Activated CD8-positive, alpha-beta T cell treated with anti-CD3 and anti-CD28 coated beads, Interleukin-2, amount 10 ng/mL, durations not matched to agents 7 days and 5 days (primary cell): ENCODE results near the gene USH1G. TPM values are rescaled to one million over a fixed set of nuclear protein-coding genes. Genes with fewer than 3 reads are reported as not detected.
"Not testable (repeated sequence)": the region's sequence is repeated elsewhere in the genome, so short reads cannot be mapped to it uniquely, and the experiment has no call there.

ENCODE experiments used
- ATAC-seq: fragments of 150-1000 bp; cut with Tn5 transposase; one replicate; pipeline ENCODE4 v1.10.0; 2021; ENCODE audit warnings: moderate library complexity
- CTCF ChIA-PET: fragments of 350-600 bp; sonication (Branson Sonifier 250); formaldehyde crosslinking; loops from one replicate; lab custom pipeline; 2021; ENCODE audit warnings: antibody characterized with exemption; lab: Charles Lee
- POLR2A ChIA-PET: fragments of 350-600 bp; sonication (Branson Sonifier 250); formaldehyde crosslinking; loops from one replicate; lab custom pipeline; 2021; ENCODE audit warnings: antibody characterized with exemption; lab: Charles Lee
- DNase-seq: peaks from one replicate; pipeline ENCODE4 v3.0.0-alpha.2; 2020
- H3K27ac Mint-ChIP-seq: one replicate; pipeline ENCODE4 v1.8.0; 2021; ENCODE audit warnings: mild to moderate bottlenecking, mixed read lengths
- H3K27me3 Mint-ChIP-seq: one replicate; pipeline ENCODE4 v1.8.0; 2021; ENCODE audit warnings: low read depth, mixed read lengths
- H3K36me3 Mint-ChIP-seq: one replicate; pipeline ENCODE4 v1.8.0; 2021; ENCODE audit warnings: low read depth, mixed read lengths
- H3K4me1 Mint-ChIP-seq: one replicate; pipeline ENCODE4 v1.8.0; 2021; ENCODE audit warnings: low read depth, mixed read lengths
- H3K4me3 Mint-ChIP-seq: one replicate; pipeline ENCODE4 v1.8.0; 2021; ENCODE audit warnings: mild to moderate bottlenecking, mixed read lengths
- H3K9me3 Mint-ChIP-seq: one replicate; pipeline ENCODE4 v1.8.0; 2022; ENCODE audit warnings: mixed read lengths; ENCODE audit not compliant: insufficient read depth
- total RNA-seq, 2 experiments: library from RNA; stranded (reverse); gene quantifications; one replicate each; pipeline ENCODE4 v1.2.3, GENCODE V29; 2021

The USH1G gene
- total RNA-seq, 2 experiments from 2014 or later: not detected

DNA sequence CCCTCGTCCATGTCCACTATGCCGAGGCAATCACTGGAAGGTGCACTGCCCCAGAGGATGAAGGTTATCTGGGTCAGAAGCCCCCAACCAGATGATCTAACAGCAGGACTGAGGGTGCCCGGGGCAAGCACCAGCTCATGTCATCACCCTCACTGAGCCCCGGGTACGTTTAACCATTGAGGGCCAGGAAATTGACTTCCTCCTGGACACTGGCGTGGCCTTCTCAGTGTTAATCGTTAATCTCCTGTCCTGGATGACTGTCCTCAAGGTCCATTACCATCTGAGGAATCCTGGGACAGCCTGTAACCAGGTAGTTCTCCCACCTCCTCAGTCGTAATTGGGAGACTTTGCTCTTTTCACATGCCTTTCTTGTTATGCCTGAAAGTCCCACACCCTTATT, 11.6 kb downstream of the USH1G start:
- H3K9me3 Mint-ChIP-seq, H3K4me3 Mint-ChIP-seq, DNase-seq, ATAC-seq, POLR2A ChIA-PET, H3K27ac Mint-ChIP-seq, H3K4me1 Mint-ChIP-seq, H3K36me3 Mint-ChIP-seq, H3K27me3 Mint-ChIP-seq, CTCF ChIA-PET: not testable (repeated sequence)

DNA sequence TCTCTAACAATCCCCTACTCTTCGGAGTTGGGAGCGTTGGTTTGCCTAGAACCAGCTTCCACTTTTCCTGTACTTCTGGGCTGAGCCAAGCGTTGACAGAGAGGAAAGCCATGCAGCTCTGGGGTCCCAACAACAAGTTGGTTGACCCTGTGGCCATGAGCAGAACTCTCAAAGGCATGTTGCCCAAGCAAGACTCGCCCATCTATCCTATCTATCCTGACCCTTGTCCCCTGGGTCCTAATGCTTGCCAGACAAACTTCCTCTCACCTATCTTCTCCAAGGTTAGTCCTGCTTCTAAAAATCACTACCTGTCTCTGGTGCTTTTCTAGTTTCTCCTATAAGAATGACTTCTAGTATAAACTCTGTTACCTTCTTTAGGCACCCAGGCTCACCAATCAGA, 14.0 kb downstream of the USH1G start:
- H3K36me3 Mint-ChIP-seq, ATAC-seq, H3K9me3 Mint-ChIP-seq, DNase-seq, H3K4me3 Mint-ChIP-seq, H3K27ac Mint-ChIP-seq, H3K4me1 Mint-ChIP-seq, CTCF ChIA-PET, H3K27me3 Mint-ChIP-seq, POLR2A ChIA-PET: not testable (repeated sequence)

DNA sequence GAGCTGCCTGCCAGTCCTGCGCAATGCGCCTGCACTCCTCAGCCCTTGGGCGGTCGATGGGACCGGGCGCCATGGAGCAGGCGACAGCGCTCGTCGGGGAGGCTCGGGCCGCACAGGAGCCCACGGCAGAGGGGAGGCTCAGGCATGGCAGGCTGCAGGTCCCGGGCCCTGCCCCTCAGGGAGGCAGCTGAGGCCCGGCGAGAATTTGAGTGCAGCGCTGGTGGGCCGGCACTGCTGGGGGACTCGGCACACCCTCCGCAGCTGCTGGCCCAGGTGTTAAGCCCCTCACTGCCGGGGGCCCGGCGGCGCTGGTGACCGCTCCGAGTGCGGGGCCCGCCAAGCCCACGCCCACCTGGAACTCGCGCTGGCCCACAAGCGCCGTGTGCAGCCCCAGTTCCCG, 16.0 kb downstream of the USH1G start:
- ATAC-seq: no peak
- no peak overlapping the region for H3K27ac Mint-ChIP-seq
- CTCF ChIA-PET: interaction anchor here (1.6 kb wide), 1 partner anchor 16 kb away, joined by 6 read pairs; the partner anchor contains the start of genes OTOP2 and USH1G
- H3K27me3 Mint-ChIP-seq: peaks cover 7% of the 10 kb centered on the region
- no peaks in the 10 kb centered on the region for H3K9me3 Mint-ChIP-seq
- no peaks in the 10 kb centered on the region for H3K36me3 Mint-ChIP-seq
- no peak overlapping the region for H3K4me3 Mint-ChIP-seq
- H3K4me1 Mint-ChIP-seq: no peaks in the 10 kb centered on the region
- no peak for DNase-seq
- POLR2A ChIA-PET: no interaction called here

DNA sequence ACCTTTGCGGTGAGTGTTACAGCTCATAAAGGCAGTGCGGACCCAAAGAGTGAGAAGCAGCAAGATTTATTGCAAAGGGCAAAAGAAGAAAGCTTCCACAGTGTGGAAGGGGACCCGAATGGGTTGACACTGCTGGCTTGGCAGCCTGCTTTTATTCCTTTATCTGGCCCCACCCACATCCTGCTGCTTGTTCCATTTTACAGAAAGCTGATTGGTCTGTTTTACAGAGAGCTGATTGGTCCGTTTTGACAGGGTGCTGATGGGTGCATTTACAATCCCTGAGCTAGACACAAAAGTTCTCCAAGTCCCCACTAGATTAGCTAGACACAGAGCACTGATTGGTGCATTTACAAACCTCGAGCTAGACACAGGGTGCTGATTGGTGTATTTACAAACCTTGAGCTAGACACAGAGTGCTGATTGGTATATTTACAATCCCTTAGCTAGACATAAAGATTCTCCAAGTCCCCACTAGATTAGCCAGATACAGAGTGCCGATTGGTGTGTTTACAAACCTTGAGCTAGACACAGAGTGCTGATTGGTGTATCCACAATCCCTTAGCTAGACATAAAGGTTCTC, 16.8 kb downstream of the USH1G start:
- H3K27ac Mint-ChIP-seq: peak overlapping the region; percentile 25
- H3K4me1 Mint-ChIP-seq, ATAC-seq, H3K36me3 Mint-ChIP-seq, H3K4me3 Mint-ChIP-seq, H3K9me3 Mint-ChIP-seq, H3K27me3 Mint-ChIP-seq: not testable (repeated sequence)
- ChIA-PET CTCF (interaction anchor here (1.2 to 1.6 kb wide), 2 partner anchors 17 to 55 kb away, joined by 3 to 6 read pairs; partner anchors contain the start of genes OTOP2 and USH1G), POLR2A (interaction anchor here (0.6 kb wide), 1 partner anchor 119 kb away, joined by 3 read pairs; no protein-coding TSS in a partner anchor)
- peak; percentile 32 for DNase-seq

DNA sequence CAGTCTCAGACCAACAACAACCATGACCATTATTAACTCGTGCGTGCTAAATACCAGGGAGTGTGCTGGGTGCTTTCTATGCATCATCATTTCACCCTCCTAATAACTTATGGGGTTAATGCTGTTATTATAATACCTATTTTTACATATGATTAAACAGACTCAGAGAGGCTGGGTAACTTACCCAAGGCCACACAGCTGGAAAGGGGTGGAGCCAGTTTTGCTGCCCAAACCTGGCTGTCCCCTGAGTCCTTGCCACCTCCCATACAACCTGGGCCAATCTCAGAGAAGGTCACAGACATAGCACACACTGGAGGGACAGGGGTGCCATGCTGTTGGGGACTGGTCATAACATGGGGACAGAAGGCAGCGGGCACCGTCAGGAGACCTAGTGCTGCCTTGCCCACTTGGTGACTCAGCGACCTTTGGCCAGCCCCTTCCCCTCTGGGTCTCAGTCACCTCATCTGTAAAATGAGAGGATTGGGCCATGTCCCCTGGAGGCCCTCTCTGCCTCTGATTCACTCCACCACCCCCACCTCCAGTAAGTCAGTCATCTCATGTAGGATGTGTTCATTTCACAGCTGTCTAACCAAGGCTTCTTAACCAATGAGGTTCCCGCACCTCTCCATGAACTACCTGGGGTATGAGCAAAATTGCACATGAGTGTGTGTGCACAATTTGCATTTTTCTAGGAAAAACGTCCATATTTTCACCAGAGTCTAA, 18.2 kb downstream of the USH1G start:
- H3K36me3 Mint-ChIP-seq: no peaks in the 10 kb centered on the region
- H3K27ac Mint-ChIP-seq: no peak overlapping the region
- ATAC-seq: no peak
- ChIA-PET POLR2A (no interaction called here), CTCF (no interaction called here)
- H3K4me1 Mint-ChIP-seq: no peaks in the 10 kb centered on the region
- H3K4me3 Mint-ChIP-seq: no peak overlapping the region
- peaks cover 8% of the 10 kb centered on the region for H3K27me3 Mint-ChIP-seq
- no peak for DNase-seq
- no peaks in the 10 kb centered on the region for H3K9me3 Mint-ChIP-seq

DNA sequence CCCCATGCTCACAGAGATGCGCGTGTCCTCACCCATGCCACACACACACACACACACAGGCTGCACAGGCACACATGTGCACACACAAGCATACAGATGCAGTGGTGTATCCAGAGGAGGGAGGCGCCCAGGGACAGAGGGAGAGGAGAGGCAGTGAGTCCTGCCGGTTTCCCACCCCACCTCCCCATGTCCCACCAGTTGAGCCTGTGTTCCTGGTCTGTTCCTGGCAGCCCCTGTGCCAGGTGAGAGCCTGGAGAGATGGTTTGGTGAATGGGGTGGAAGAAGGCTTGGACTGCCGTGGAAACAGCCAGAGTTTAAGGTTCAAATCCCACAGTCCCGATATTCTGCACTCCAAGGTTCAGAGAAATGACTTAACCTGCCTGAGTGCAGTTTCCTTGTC, 19.4 kb downstream of the USH1G start:
- Mint-ChIP-seq H3K27me3 (peaks cover 12% of the 10 kb centered on the region), H3K36me3 (no peaks in the 10 kb centered on the region), H3K4me3 (no peak overlapping the region), H3K9me3 (no peaks in the 10 kb centered on the region), H3K27ac (no peak overlapping the region), H3K4me1 (no peaks in the 10 kb centered on the region)
- DNase-seq (no peak), ATAC-seq (no peak)
- POLR2A ChIA-PET: no interaction called here
- CTCF ChIA-PET: interaction anchor here (1.0 kb wide), 1 partner anchor 58 kb away, joined by 3 read pairs; no protein-coding TSS in a partner anchor

DNA sequence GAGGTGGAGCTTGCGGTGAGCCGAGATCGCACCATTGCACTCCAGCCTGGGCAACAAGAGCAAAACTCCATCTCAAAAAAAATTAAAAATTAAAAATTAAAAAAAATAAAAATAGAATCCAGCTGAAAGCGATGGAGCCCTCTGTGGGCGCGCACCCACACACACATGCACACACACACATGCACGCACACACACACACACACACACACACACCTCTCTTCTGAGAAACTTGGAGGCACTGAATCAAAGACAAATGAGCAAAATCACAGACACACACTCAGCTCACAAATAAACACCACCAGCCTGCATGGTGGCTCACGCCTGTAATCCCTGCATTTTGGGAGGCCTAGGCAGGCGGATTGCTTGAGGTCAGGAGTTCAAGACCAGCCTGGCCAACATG, 20.0 kb downstream of the USH1G start:
- peaks cover 14% of the 10 kb centered on the region for H3K27me3 Mint-ChIP-seq
- no peak for ATAC-seq
- H3K4me3 Mint-ChIP-seq: no peak overlapping the region
- ChIA-PET POLR2A (no interaction called here), CTCF (interaction anchor here (1.0 kb wide), 1 partner anchor 59 kb away, joined by 3 read pairs; no protein-coding TSS in a partner anchor)
- no peaks in the 10 kb centered on the region for H3K9me3 Mint-ChIP-seq
- H3K27ac Mint-ChIP-seq: no peak overlapping the region
- no peak for DNase-seq
- no peaks in the 10 kb centered on the region for H3K36me3 Mint-ChIP-seq
- H3K4me1 Mint-ChIP-seq: no peaks in the 10 kb centered on the region

DNA sequence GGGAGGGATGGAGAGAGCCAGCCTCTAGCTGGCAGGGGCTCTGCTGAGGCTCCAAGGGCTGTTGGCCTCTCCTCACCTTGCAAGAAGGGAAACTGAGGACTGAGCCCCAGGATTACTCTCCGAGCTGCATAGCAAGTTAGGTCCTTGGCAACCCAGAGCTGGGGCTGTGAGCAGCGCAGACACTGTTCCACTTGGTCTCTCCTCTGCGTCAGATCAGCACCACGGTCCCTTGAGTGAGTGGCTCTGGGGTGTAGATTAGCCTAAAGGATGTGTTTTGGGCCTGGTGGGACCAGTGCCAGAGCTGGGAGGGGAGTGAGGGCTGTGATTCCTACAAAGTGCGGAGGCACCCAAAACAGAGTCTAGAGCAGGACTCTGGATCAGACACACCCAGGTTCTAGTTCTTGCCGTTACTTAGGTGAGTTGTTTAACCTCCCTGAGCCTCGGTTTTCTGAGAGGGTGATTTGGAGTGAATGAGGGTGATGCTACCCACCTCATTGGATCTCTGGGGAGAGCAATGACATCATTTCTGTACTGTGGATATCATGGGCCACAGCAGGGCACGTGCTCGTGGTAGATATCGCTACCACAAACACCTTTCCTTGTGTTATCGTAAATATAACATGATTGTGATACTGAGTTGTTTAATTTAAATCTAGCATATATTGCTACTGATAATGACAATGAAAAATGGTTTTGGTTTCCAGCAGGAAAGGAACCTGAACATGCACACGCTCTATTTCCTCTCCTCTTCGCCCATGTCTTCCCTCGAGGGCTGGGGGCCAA, 21.5 kb downstream of the USH1G start:
- POLR2A ChIA-PET: no interaction called here
- CTCF ChIA-PET: interaction anchor here (1.2 kb wide), 1 partner anchor 60 kb away, joined by 3 read pairs; no protein-coding TSS in a partner anchor
- no peak for ATAC-seq

DNA sequence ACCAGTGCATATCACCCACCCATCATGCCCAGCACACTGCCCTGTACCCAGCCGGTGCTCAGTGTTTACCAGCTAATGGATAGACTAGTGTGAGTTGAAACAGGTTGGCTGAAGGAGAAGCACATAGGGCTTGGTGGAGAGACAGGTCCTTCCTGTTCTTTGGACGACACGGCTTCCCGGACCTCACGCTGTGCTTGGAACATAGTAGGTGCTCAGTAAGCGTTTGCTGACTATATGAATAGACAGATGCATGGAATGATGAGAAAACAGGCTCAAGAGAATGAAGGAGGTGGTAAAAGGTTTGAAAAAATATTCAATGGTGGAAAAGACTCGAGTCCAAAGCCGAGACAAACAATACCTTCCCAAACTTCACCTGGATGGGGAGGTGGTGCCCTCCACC, 22.8 kb downstream of the USH1G start:
- ATAC-seq: no peak
- peaks cover 29% of the 10 kb centered on the region for H3K27me3 Mint-ChIP-seq
- H3K36me3 Mint-ChIP-seq: no peaks in the 10 kb centered on the region
- ChIA-PET POLR2A (no interaction called here), CTCF (no interaction called here)
- no peak overlapping the region for H3K4me3 Mint-ChIP-seq
- H3K27ac Mint-ChIP-seq: no peak overlapping the region
- H3K4me1 Mint-ChIP-seq: no peaks in the 10 kb centered on the region
- no peak for DNase-seq
- H3K9me3 Mint-ChIP-seq: no peaks in the 10 kb centered on the region

More for the DNA sequence above, 21.5 kb downstream of the USH1G start:
- Mint-ChIP-seq H3K9me3 (no peaks in the 10 kb centered on the region), H3K4me1 (no peaks in the 10 kb centered on the region), H3K27ac (no peak overlapping the region), H3K27me3 (peaks cover 21% of the 10 kb centered on the region), H3K36me3 (no peaks in the 10 kb centered on the region), H3K4me3 (no peak overlapping the region)
- no peak for DNase-seq

DNA sequence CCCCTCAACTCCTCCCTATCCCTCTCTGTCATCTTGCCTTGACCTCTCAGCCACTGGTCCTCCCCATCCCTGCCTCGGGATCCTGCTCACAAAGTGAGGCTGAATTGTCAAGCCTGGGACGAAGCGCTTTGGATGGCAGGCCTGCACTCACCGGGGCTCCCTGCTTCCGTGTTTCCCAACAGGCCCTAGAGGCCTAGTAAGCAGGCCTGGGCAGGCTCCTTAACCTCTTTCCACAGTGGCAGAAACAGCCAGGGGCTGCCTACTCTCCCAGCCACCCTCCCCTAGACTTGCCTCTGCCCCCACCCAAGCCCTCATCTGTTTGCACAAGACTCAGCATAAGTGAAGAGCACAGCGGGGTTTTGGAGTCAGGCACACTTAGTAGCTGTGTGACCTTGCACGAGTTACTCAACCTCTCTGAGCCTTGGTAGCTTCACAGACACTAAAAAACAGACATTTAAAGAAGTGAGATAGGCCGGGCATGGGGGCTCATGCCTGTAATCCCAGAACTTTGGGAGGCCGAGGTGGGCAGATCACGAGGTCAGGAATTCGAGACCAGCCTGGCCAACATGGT, 24.6 kb downstream of the USH1G start:
- no peak overlapping the region for H3K27ac Mint-ChIP-seq
- no peaks in the 10 kb centered on the region for H3K9me3 Mint-ChIP-seq
- no peak for ATAC-seq
- H3K4me1 Mint-ChIP-seq: peaks cover 3% of the 10 kb centered on the region
- ChIA-PET POLR2A (no interaction called here), CTCF (no interaction called here)
- no peak for DNase-seq
- H3K4me3 Mint-ChIP-seq: no peak overlapping the region
- no peaks in the 10 kb centered on the region for H3K36me3 Mint-ChIP-seq
- H3K27me3 Mint-ChIP-seq: peaks cover 37% of the 10 kb centered on the region

DNA sequence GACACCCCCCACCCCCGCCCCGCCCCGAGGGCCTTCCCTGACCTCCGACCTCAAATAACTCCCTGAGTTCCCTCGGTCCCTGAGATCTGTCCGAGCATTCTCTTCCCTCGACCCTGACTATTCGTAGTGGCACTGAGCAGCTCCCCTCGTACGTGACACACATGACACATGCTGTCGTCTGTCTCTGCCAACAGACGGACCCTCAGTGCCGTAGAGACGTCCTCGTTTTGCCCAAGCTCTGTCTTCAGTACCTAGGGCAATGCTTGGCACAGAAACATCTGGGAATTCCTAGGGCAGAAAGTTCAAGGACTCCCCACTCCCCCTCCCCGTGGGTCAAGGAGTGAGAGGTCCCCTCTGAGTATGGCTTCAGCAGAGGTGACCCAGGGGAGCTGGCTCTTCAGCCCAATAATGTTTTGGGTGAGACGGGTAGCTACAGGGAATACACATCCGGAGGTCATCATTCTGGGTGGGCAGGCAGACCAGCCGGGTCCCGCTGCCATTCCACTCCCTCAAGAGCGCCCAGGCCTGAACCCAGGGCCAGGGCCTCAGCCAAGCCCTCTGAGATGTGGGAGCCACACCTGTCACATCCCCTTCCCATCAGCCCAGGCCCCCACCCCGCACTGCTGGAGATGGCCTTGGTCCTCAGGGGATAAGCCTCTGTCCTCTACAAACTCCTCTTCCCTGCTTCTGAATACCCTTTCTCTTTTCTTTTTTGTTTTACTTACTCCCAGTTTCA, 29.0 kb downstream of the USH1G start:
- CTCF ChIA-PET: no interaction called here
- no peak for ATAC-seq
- no peaks in the 10 kb centered on the region for H3K36me3 Mint-ChIP-seq
- no peak overlapping the region for H3K27ac Mint-ChIP-seq
- peaks cover 47% of the 10 kb centered on the region for H3K27me3 Mint-ChIP-seq
- DNase-seq: no peak
- H3K9me3 Mint-ChIP-seq: no peaks in the 10 kb centered on the region
- POLR2A ChIA-PET: no interaction called here
- H3K4me3 Mint-ChIP-seq: no peak overlapping the region
- peaks cover 3% of the 10 kb centered on the region for H3K4me1 Mint-ChIP-seq
